CMK (cell line): ENCODE results near the gene TCP10L.
A peak's percentile ranks its signal among the peaks of the same experiment; 100 is the strongest.
"Not testable (repeated sequence)": the region's sequence is repeated elsewhere in the genome, so short reads cannot be mapped to it uniquely, and the experiment has no call there.

Experiments
- DNase-seq: peaks from one replicate; pipeline ENCODE4 v3.0.0-alpha.2; 2010; ENCODE audit warnings: low read depth

Gene TCP10L

GRCh38 chr21:32554832-32555638 is 30.3 kb downstream of the TCP10L start:
- DNase-seq, result no peak

DNA sequence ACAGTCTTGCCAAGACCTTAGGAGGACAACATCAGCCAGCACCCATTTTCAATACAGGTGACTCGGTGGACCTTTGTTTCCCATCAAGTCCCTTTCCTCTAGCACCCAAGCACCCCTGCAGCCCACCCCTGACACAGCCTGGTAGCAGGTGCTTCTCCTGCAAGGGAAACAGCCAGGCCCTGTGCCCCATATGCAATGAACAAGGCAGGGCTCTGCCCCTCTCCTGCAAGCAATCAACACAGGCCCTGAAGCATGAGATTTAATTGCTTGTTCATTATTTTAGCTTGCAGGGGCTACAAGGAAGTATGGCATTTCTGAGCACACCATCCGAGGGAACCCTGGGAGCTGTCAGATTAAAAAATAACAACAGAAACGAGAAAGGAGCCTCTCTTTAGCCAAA is 35.4 kb downstream of the TCP10L start:
- no peak for DNase-seq

GRCh38 chr21:32549440-32549839 is 35.9 kb downstream of the TCP10L start:
- peak; percentile 30 for DNase-seq

- no peak for DNase-seq
Observed at GRCh38 chr21:32548978-32549377, 36.3 kb downstream of the TCP10L start.

GRCh38 chr21:32547018-32547417 is 38.3 kb downstream of the TCP10L start:
- DNase-seq, result no peak

DNA sequence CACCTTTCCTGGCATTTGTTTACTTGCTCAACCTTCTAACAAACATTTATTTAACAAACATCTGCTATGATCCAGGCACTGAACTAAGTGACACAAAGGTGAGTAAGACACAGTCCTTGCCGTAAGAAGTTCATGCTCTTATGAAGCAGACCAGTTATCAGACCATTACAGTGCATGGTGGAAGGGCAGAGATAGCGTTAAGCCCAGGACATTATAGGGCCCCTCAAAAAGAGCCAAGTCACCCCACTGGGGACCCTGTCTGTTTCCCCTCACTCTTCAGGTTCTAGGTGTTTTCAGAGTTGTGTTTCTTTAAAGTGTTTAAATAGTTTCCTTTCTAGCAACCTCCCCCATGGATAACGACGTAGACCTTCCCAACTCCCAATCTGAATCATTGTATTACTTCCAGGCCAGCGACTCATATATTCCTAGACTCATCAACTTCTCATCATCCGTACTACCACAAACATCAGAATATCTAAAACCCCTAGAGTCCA is 39.3 kb downstream of the TCP10L start:
- DNase-seq, result no peak

- DNase-seq, result no peak
Observed at GRCh38 chr21:32544697-32545096, 40.6 kb downstream of the TCP10L start.

DNA sequence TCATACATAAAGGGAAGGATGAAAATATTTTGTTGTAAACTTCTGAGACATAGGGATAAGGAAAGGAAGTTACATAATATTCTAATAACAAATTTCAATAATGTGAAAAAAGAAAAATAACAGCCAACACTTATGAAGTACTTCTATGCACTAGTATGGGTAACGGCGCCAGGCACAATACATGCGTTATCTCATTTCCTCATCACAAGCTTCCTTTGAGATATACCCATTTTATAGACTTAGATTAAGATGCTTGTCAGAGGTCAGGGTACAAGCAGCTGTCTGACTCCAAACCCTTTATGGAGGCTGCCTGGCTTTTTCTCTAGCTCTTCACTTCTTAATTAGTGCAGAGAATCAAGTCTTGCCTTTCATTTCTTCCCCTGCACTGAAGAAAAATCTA is 41.3 kb downstream of the TCP10L start:
- no peak for DNase-seq

DNA sequence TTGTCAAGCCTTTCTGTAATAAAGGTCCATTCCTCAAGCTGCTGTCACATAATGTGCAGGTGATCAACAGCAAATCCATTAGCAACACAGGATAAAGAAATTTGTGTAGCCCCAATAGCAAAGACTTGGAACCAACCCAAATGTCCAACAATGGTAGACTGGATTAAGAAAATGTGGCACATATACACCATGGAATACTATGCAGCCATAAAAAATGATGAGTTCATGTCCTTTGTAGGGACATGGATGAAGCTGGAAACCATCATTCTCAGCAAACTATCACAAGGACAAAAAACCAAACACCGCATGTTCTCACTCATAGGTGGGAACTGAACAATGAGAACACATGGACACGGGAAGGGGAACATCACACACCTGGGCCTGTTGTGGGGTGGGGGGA is 42.3 kb downstream of the TCP10L start:
- not testable (repeated sequence) for DNase-seq

- DNase-seq, result no peak
Observed at GRCh38 chr21:32539378-32539777, 45.9 kb downstream of the TCP10L start.

DNA sequence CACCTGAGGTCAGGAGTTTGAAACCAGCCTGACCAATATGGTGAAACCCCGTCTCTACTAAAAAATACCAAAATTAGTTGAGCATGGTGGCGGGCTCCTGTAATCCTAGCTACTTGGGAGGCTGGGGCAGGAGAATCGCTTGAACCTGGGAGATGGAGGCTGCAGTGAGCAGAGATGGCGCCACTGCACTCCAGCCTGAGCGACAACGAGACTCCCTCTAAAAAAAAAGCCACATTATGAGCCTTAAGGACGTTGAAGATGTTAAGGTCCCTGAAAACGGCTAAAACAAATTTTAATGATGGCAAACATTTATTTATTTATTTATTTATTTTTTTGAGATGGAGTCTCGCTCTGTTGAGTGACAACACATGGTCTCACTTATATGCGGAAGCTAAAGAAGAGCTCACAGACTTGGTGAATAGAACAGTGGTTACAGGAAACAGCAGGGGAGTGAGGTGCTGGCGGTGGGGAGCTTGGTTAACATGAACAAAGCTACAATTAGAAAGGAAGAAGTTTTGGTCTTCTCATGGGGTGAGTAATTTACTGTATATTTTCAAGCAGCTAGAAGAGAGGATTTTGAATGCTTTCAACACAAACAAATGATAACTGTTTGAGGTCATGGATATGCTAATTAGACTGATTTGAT is 47.1 kb downstream of the TCP10L start:
- no peak for DNase-seq

GRCh38 chr21:32537569-32537881 is 47.8 kb downstream of the TCP10L start:
- DNase-seq, result no peak

GRCh38 chr21:32535612-32536011 is 49.7 kb downstream of the TCP10L start:
- DNase-seq, result no peak

- no peak for DNase-seq
Observed at GRCh38 chr21:32534113-32534512, 51.2 kb downstream of the TCP10L start.

DNA sequence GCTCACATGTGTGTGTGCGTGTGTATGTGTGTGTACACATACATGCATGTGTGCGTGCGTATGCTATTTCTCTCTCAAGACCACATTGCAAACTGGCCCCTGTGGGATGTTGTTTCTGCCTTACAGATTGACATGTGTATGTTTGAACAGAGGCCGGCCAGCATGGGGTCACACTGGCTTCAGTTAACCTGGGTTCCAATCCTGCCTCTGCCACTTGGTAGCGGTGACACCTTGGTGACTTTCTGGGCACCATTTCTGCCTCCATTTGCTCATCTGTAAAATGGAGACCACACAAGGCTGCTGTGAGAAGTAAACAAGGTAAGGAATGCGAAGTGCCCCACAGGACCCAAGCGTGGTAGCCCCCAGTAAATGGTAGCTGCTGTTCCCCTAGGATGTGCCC is 51.7 kb downstream of the TCP10L start:
- DNase-seq, result no peak

GRCh38 chr21:32533053-32533452 is 52.3 kb downstream of the TCP10L start:
- DNase-seq, result no peak

- DNase-seq, result no peak
Observed at GRCh38 chr21:32532636-32533035, 52.7 kb downstream of the TCP10L start.

DNA sequence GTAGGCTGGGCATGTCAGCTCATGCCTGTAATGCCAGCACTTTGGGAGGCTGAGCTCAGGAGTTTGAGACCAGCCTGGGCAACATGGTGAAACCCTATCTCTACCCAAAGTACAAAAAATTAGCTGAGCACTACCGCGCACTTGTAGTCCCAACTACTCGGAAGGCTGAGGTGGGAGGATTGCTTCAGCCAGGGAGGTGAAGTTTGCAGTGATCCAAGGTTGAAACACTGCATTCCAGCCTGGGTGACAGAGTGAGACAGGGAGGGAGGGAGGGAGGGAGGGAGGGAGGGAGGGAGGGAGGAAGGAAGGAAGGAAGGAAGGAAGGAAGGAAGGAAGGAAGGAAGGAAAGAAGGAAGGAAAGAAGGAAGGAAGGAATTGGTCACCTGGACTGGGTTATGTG is 53.8 kb downstream of the TCP10L start:
- DNase-seq, result not testable (repeated sequence)

GRCh38 chr21:32530809-32531208 is 54.5 kb downstream of the TCP10L start:
- not testable (repeated sequence) for DNase-seq

GRCh38 chr21:32529679-32530078 is 55.6 kb downstream of the TCP10L start:
- no peak for DNase-seq

DNA sequence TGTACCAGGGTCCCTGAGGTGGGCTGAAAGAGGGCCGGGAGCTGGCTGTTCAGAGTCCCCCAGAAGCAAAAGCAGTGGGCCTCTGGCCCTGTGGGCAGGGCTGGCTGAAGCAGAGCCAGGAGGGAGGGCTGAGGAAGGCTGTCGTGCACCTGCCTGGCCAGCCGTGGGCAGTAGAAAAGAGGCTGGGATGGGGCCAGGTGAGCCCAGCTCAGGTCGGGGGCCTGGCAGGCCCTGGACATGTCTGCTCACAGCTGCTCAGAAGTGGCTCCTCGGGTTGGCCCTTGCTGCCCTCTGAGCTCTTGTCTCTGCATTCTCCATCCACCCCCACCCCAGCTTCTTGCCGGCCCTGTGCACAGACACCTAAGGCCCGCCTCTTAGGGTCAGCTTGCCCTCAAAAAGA is 60.0 kb downstream of the TCP10L start:
- no peak for DNase-seq

- DNase-seq, result no peak
Observed at GRCh38 chr21:32523988-32524719, 61.2 kb downstream of the TCP10L start.
